ENCODE measurements around the gene C15orf40. TPM values are rescaled to one million over a fixed set of nuclear protein-coding genes. Genes with fewer than 3 reads are reported as not detected.

C15orf40 gene
- total RNA-seq, 4 donors from 2014 or later: 8.6 to 28.2 (median 22.5) TPM

DNA sequence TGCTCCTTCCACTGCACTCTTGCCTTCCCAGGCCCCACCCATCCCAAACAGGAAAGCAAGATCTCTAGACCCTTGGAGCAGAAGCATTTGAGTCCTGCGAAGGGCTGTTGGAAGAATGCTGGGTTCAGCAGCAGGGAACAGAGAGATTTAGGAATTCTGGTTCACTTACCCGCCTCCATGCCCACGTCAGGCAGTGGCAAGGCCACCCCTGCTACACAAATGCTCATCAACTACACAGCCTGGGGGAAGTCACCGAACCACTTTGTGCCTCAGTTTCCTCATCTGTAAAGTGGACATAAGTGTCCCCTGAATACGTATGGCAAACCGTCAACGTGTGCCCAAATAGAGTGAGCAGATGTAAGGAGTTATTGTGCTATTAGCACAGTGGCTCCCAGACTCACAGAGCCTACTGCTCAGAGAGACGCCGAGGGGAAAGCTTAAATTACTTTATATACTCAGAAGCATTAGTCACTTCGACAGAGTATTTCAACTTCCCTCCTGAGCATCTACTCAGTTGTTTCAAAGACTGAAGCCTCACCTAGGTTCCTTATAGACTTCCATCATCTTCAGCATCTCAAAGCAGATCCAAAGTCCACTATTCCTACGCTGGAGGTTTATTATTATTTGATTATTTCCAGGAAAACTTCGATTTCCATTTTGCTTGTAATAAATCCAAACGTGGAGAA, 59.8 kb downstream of the C15orf40 start:
- DNase-seq (ENCODE audit: low spot score in 2 of 2): no peak

DNA sequence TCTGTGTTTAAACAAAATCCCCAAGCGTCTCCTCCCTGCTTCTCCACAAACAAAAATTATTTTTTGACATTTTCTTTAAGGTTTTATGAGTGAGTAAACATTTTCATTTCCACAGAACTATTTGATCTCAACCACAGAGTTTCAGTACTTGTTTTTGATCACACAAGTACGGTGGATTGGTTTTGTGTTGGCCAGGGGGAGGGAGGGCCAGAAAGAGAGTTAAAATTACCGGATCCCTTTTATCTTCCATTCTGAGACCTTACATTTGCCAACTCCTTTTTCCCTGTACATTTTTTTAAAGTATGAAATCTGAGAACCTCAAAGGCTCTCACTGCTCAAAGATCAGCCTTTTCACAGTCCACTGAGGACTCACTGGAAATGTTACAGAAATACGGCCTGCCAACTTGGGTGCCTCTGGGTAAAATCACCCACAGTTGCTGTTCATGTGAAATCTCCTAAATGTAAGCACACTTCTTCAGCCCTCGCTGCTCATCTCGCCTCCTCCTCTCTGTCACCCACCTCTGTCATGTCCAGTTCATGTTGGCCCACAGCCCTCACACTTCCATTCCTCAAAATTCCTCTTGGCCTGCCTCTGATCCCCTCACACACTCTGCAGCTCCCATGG, 60.6 kb downstream of the C15orf40 start:
- no peak for TF ChIP-seq POLR2A (IDR thresholded peaks at IDR 0.05)
- intact Hi-C loops (cut with DNase I; ENCODE audit: low total_unique reads): no loop called here
- no peak overlapping the region for H3K4me3 ChIP-seq (ENCODE audit: low read depth, poor library complexity, severe bottlenecking)
- DNase-seq (ENCODE audit: low spot score in 2 of 2): no peak
- 73 to 74% methylated on average over 6 of the region's 6 CpGs for WGBS, 2 donors

More for the DNA sequence above, 59.8 kb downstream of the C15orf40 start:
- peak overlapping the region; percentile 42 for H3K4me3 ChIP-seq (ENCODE audit: low read depth, poor library complexity, severe bottlenecking)
- no peak for TF ChIP-seq CTCF (IDR thresholded peaks at IDR 0.05)
- TF ChIP-seq POLR2A (IDR thresholded peaks at IDR 0.05): no peak
- WGBS, 2 donors: 38 to 44% methylated on average over 13 of the region's 13 CpGs
- intact Hi-C loops (cut with DNase I; ENCODE audit: low total_unique reads): no loop called here

DNA sequence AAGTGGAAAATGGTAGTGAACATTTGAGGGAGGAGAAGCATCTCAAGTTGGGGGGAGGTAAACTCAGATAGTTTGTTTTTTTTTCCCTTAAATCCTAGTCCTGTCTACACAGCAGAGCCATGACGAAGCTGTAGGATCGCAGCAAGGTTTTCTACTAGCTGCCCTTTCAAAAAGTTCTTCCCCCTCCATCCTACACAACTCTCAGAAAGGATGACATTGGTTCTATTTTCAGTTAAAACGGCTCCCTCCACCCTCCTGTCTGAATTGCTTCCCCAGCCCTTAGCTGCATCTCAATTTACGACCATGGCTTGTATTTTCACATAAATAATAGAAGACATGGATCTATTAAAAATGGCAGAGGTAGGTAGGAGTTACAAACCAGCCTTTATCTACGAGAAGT, 61.1 kb downstream of the C15orf40 start:
- no peak for TF ChIP-seq CTCF (IDR thresholded peaks at IDR 0.05)
- TF ChIP-seq POLR2A (IDR thresholded peaks at IDR 0.05): no peak
- no peak overlapping the region for H3K4me3 ChIP-seq (ENCODE audit: low read depth, poor library complexity, severe bottlenecking)
- no peak for DNase-seq (ENCODE audit: low spot score in 2 of 2)
- WGBS, 2 donors: 79% methylated on average over 5 of the region's 5 CpGs
- intact Hi-C loops (cut with DNase I; ENCODE audit: low total_unique reads): no loop called here

- no peak for DNase-seq (ENCODE audit: low spot score in 2 of 2)
- TF ChIP-seq CTCF (IDR thresholded peaks at IDR 0.05): no peak
- no peak for TF ChIP-seq POLR2A (IDR thresholded peaks at IDR 0.05)
- intact Hi-C loops (cut with DNase I; ENCODE audit: low total_unique reads): no loop called here
- no peak overlapping the region for H3K4me3 ChIP-seq (ENCODE audit: low read depth, poor library complexity, severe bottlenecking)
- 78 to 89% methylated on average over 8 of the region's 8 CpGs for WGBS, 2 donors
These were observed 65.2 kb downstream of the C15orf40 start for GRCh38 chr15:82946155-82946701.

DNA sequence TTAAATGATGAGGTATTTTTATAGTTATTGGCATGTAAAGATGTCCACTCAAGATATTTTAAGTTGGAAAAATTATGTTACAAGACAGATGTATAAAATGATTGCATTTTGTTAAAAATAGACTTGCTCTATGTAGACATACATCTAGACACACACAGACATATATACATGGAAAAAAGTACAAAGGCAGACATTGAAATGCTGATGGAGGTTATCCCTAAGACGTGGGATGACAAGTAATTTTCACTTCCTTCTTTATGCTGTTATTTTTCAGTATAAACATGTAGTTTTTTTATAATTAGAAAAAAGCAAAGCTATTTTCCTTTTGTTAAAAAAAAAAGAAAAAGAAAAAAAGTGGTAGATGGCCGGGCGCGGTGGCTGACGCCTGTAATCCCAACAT, 66.1 kb downstream of the C15orf40 start:
- WGBS, 2 donors: 79 to 91% methylated on average over 5 of the region's 5 CpGs

DNA sequence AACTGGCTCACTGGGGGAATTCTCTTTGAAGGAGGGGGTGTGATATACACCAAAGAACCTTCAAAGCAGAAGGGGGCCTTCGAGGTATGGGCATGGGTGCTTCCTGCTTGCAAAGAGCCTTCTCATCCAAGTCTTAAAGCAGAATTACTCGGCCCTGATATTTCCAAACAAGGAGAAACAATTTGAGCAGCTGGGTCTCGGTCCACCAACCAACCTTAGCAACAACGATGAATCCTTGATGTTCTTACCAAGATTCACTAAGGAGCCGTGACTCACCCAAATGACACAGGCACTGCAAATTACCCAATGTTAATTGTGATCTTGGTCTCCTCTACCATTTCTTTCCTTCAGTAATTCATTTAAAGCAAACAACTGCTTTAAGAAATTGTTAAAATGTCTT, 66.6 kb downstream of the C15orf40 start:
- TF ChIP-seq CTCF (IDR thresholded peaks at IDR 0.05) (no peak), POLR2A (IDR thresholded peaks at IDR 0.05) (no peak)
- no peak for DNase-seq (ENCODE audit: low spot score in 2 of 2)
- intact Hi-C loops (cut with DNase I; ENCODE audit: low total_unique reads): no loop called here
- H3K4me3 ChIP-seq (ENCODE audit: low read depth, poor library complexity, severe bottlenecking): no peak overlapping the region
- 75 to 77% methylated on average over 5 of the region's 5 CpGs for WGBS, 2 donors

More for the DNA sequence above, 66.1 kb downstream of the C15orf40 start:
- no peak overlapping the region for H3K4me3 ChIP-seq (ENCODE audit: low read depth, poor library complexity, severe bottlenecking)
- DNase-seq (ENCODE audit: low spot score in 2 of 2): no peak
- intact Hi-C loops (cut with DNase I; ENCODE audit: low total_unique reads): no loop called here
- no peak for TF ChIP-seq POLR2A (IDR thresholded peaks at IDR 0.05)
